GM12878 (cell line): Measurements from ENCODE around the gene GLA. TPM values are rescaled to one million over a fixed set of nuclear protein-coding genes. Genes with fewer than 3 reads are reported as not detected.

Experiments used
- CBX5 ChIP-seq: sonication (generic); IDR thresholded peaks from 2 replicates; pipeline ENCODE4 v1.6.1; 2016; ENCODE audit warnings: low read depth, moderate library complexity, mild to moderate bottlenecking, inconsistent platforms
- CHD1 ChIP-seq: IDR thresholded peaks from 2 replicates; pipeline ENCODE4 v1.6.1; 2012; ENCODE audit warnings: low read depth, low read length, improper control_type of control experiment
- CHD2 ChIP-seq: IDR thresholded peaks from 2 replicates; pipeline ENCODE4 v1.6.1; 2011; ENCODE audit warnings: low read depth, low read length, improper control_type of control experiment, borderline replicate concordance
- E2F4 ChIP-seq: IDR thresholded peaks from 2 replicates; pipeline ENCODE4 v1.6.1; 2012; ENCODE audit warnings: low read depth, low read length, improper control_type of control experiment
- EED ChIP-seq: sonication (generic); IDR thresholded peaks from 2 replicates; pipeline ENCODE4 v1.6.1; 2016; ENCODE audit warnings: antibody characterized with exemption, low read depth
- ETV6 ChIP-seq, 2 experiments: fragments of 450-650 bp in 1 of 2; IDR thresholded peaks in 1 of 2; conservative IDR thresholded peaks in 1 of 2; 2 replicates each; pipeline ENCODE4 v1.6.1; 2014; ENCODE audit warnings: antibody characterized with exemption in 1 of 2, borderline replicate concordance in 1 of 2, low read depth in 1 of 2, mild to moderate bottlenecking in 1 of 2, moderate library complexity in 1 of 2
- GABPA ChIP-seq: IDR thresholded peaks from 2 replicates; pipeline ENCODE4 v1.6.1; 2014; ENCODE audit warnings: antibody characterized with exemption, low read depth, mild to moderate bottlenecking, inconsistent platforms
- GATAD2B ChIP-seq: fragments of 450-650 bp; conservative IDR thresholded peaks from 2 replicates; pipeline ENCODE4 v1.6.1; 2017; ENCODE audit warnings: low read depth, mild to moderate bottlenecking, moderate library complexity
- IRF5 ChIP-seq: fragments of 450-650 bp; IDR thresholded peaks from 2 replicates; pipeline ENCODE4 v1.6.1; 2017; ENCODE audit warnings: borderline replicate concordance
- KAT2A ChIP-seq: conservative IDR thresholded peaks from 2 replicates; pipeline ENCODE4 v1.6.1; 2011; ENCODE audit warnings: low read depth, low read length; ENCODE audit not compliant: control insufficient read depth
- LARP7 ChIP-seq: fragments of 450-650 bp; IDR thresholded peaks from 2 replicates; pipeline ENCODE4 v1.6.1; 2017; ENCODE audit warnings: mild to moderate bottlenecking
- MEF2B ChIP-seq: fragments of 450-650 bp; IDR thresholded peaks from 2 replicates; pipeline ENCODE4 v1.6.1; 2018; ENCODE audit warnings: mild to moderate bottlenecking, moderate library complexity; ENCODE audit not compliant: partially characterized antibody, poor library complexity, severe bottlenecking
- NBN ChIP-seq: fragments of 450-650 bp; IDR thresholded peaks from 2 replicates; pipeline ENCODE4 v1.6.1; 2016
- NFIC ChIP-seq: IDR thresholded peaks from 2 replicates; pipeline ENCODE4 v1.6.1; 2012; ENCODE audit warnings: low read depth, mild to moderate bottlenecking, inconsistent platforms, low read length, moderate library complexity
- NFXL1 ChIP-seq: fragments of 450-650 bp; IDR thresholded peaks from 2 replicates; pipeline ENCODE4 v1.6.1; 2017; ENCODE audit warnings: antibody characterized with exemption, mild to moderate bottlenecking, borderline replicate concordance
- NFYA ChIP-seq: IDR thresholded peaks from 2 replicates; pipeline ENCODE4 v1.6.1; 2011; ENCODE audit warnings: low read depth, mild to moderate bottlenecking, low read length, improper control_type of control experiment, borderline replicate concordance
- NR2C2 ChIP-seq: IDR thresholded peaks from 2 replicates; pipeline ENCODE4 v1.6.1; 2011; ENCODE audit warnings: borderline replicate concordance, low read depth; ENCODE audit not compliant: control insufficient read depth, insufficient read length
- PKNOX1 ChIP-seq: fragments of 450-650 bp; IDR thresholded peaks from 2 replicates; pipeline ENCODE4 v1.6.1; 2016; ENCODE audit warnings: mild to moderate bottlenecking
- PML ChIP-seq: IDR thresholded peaks from 2 replicates; pipeline ENCODE4 v1.6.1; 2012; ENCODE audit warnings: low read length, inconsistent platforms
- RCOR1 ChIP-seq: conservative IDR thresholded peaks from 2 replicates; pipeline ENCODE4 v1.6.1; 2012; ENCODE audit warnings: low read depth, low read length, improper control_type of control experiment
- RELB ChIP-seq: fragments of 450-650 bp; IDR thresholded peaks from 2 replicates; pipeline ENCODE4 v1.6.1; 2017; ENCODE audit warnings: low read depth, mild to moderate bottlenecking, moderate library complexity
- SIX5 ChIP-seq: IDR thresholded peaks from 2 replicates; pipeline ENCODE4 v1.6.1; 2011; ENCODE audit warnings: mild to moderate bottlenecking, low read depth, low read length, moderate library complexity; ENCODE audit not compliant: severe bottlenecking
- STAT3 ChIP-seq: IDR thresholded peaks from 2 replicates; pipeline ENCODE4 v1.6.1; 2011; ENCODE audit warnings: low read depth, low read length, improper control_type of control experiment
- ZBED1 ChIP-seq: IDR thresholded peaks from 2 replicates; pipeline ENCODE4 v1.6.1; 2016; ENCODE audit warnings: borderline replicate concordance
- ZNF24 ChIP-seq: fragments of 450-650 bp; IDR thresholded peaks from 2 replicates; pipeline ENCODE4 v1.6.1; 2017; ENCODE audit warnings: antibody characterized with exemption, mild to moderate bottlenecking
- polyA plus RNA-seq, 11 experiments: library from polyadenylated mRNA; depleted of rRNA in 4 of 11; unstranded in 6 of 11; stranded (reverse) in 5 of 11; fragments of >200 nt; fragmentation: Nextera tagmentation in 4 of 11; fragmentation: Illumina TruSeq in 1 of 11; extraction: Ambion mirVana in 4 of 11; extraction: Trizol in 1 of 11; gene quantifications; 1 replicate in 1 of 11; 2 replicates in 10 of 11; pipeline versions ENCODE4 v1.2.1 to v1.2.3, GENCODE V29; 2011 to 2016; ENCODE audit warnings: inconsistent platforms in 2 of 11, missing spikeins in 2 of 11, low read depth in 1 of 11
- total RNA-seq, 4 experiments: library from RNA; depleted of rRNA in 3 of 4; stranded (reverse); fragments of >200 nt in 3 of 4; fragmentation: Illumina TruSeq in 1 of 4; extraction: Trizol in 1 of 4; gene quantifications; 2 replicates each; pipeline versions ENCODE4 v1.2.1 to v1.2.3, GENCODE V29; 2013 to 2021

The GLA gene
- total and polyA plus RNA-seq, 10 of the 15 experiments (the other 5 are each of a cell fraction or from before 2014, with no cell fraction given) = 23.8 to 66.4 (median 29.1) TPM

GRCh38 chrX:101385795-101386541, 21.8 kb downstream of the GLA start, which contains the start of gene BTK (continued):
- no peak for TF ChIP-seq IRF5
- no peak for TF ChIP-seq STAT3
- TF ChIP-seq RCOR1 = no peak
- TF ChIP-seq MEF2B = no peak
- no peak for TF ChIP-seq NFIC
- TF ChIP-seq EED = no peak
- no peak; the same call in 1 of the 2 replicates for TF ChIP-seq ZBED1
- TF ChIP-seq NFYA = no peak
- TF ChIP-seq KAT2A = no peak
- no peak for TF ChIP-seq GATAD2B
- 0 out of 2 replicates have a peak, but pooled peaks have one; percentile 55 for TF ChIP-seq NBN
- TF ChIP-seq RELB = 0 out of 2 replicates have a peak, but pooled peaks have one; percentile 8
- TF ChIP-seq ZNF24 = no peak
- TF ChIP-seq PKNOX1 = no peak
- no peak for TF ChIP-seq NFXL1
- TF ChIP-seq LARP7 = no peak
- no peak for TF ChIP-seq CBX5
- TF ChIP-seq SIX5 = no peak
- TF ChIP-seq PML = 0 out of 2 replicates have a peak, but pooled peaks have one; percentile 62
- no peak for TF ChIP-seq GABPA
- no peak for TF ChIP-seq CHD1
- TF ChIP-seq NR2C2 = no peak
- 0 out of 4 replicates have a peak, but pooled peaks of 1 of the 2 experiments have one; percentile 19 for TF ChIP-seq ETV6 (conservative IDR thresholded peaks at IDR 0.05 in 1 of 2, IDR thresholded peaks at IDR 0.05 in 1 of 2; ENCODE audit: borderline replicate concordance in 1 of 2, low read depth in 1 of 2)
- TF ChIP-seq CHD2 = no peak
- TF ChIP-seq E2F4 = no peak
